ENCODE measurements around the gene BACH2. TPM values are rescaled to one million over a fixed set of nuclear protein-coding genes. Genes with fewer than 3 reads are reported as not detected.

The BACH2 gene
- total and polyA plus RNA-seq, 2 of the 4 experiments (the other 2 are of a cell fraction) = 1.3 to 1.4 TPM

- H2AK9ac ChIP-seq (replicated peaks; ENCODE audit: low read depth, low read length, poor library complexity) = no peak overlapping the region
- BruUV-seq (replicated peaks) = no TSS peak
- no peak for ATAC-seq (ENCODE audit: low read depth)
These were observed 62.6 kb downstream of the BACH2 start for GRCh38 chr6:90233994-90234393.

More at GRCh38 chr6:90233994-90234393, 62.6 kb downstream of the BACH2 start:
- H4K91ac ChIP-seq (ENCODE audit: insufficient read depth, low read depth, low read length) = no peak overlapping the region
- no CpG with 5 or more reads among the region's 6 CpGs for WGBS, 2 experiments (ENCODE audit: extremely low coverage in 2 of 2, insufficient read length in 1 of 2)
- no peak overlapping the region for H3K27ac ChIP-seq (ENCODE audit: insufficient read depth, low read length)
- no peak overlapping the region for H2BK15ac ChIP-seq (ENCODE audit: low read depth, low read length)
- CTCF ChIA-PET = no interaction called here
- H2AFZ ChIP-seq (replicated peaks; ENCODE audit: low read length, poor library complexity) = no peak overlapping the region
- no peak overlapping the region for H4K8ac ChIP-seq (ENCODE audit: low read depth in 2 of 2, low read length in 2 of 2)
- no peak overlapping the region for H3K14ac ChIP-seq (replicated peaks; ENCODE audit: low read depth, low read length)
- no peak overlapping the region for H2BK5ac ChIP-seq (ENCODE audit: low read depth, low read length, poor library complexity, severe bottlenecking)
- no peak overlapping the region for H4K5ac ChIP-seq (ENCODE audit: low read depth, low read length)
- no peaks in the 10 kb centered on the region for H3K36me3 ChIP-seq (ENCODE audit: control insufficient read depth, insufficient read depth, low read length)
- TF ChIP-seq MAZ (IDR thresholded peaks at IDR 0.05; ENCODE audit: borderline replicate concordance, low read depth, low read length) (no peak), RCOR1 (IDR thresholded peaks at IDR 0.05; ENCODE audit: insufficient replicate concordance, low read length) (no peak), POLR2A (IDR thresholded peaks at IDR 0.05; ENCODE audit: low read depth, low read length) (no peak), ELK1 (IDR thresholded peaks at IDR 0.05; ENCODE audit: borderline replicate concordance, low read depth, low read length) (no peak), BHLHE40 (IDR thresholded peaks at IDR 0.05; ENCODE audit: low read depth, low read length) (no peak), CTCF (conservative IDR thresholded peaks at IDR 0.05; ENCODE audit: low read depth, low read length) (no peak), SMC3 (IDR thresholded peaks at IDR 0.05; ENCODE audit: low read depth, low read length) (no peak), RFX5 (IDR thresholded peaks at IDR 0.05; ENCODE audit: low read depth, low read length) (no peak), FOS (IDR thresholded peaks at IDR 0.05; ENCODE audit: low read depth, low read length) (no peak), NFE2L2 (IDR thresholded peaks at IDR 0.05; ENCODE audit: low read depth, low read length) (no peak), MXI1 (IDR thresholded peaks at IDR 0.05; ENCODE audit: borderline replicate concordance, low read depth, low read length) (no peak)
- H3K4me3 ChIP-seq (ENCODE audit: insufficient read depth, low read depth, low read length) = no peak overlapping the region
- H3K9me3 ChIP-seq (ENCODE audit: control insufficient read depth, insufficient read depth, low read length) = no peaks in the 10 kb centered on the region
- no peaks in the 10 kb centered on the region for H3K27me3 ChIP-seq (ENCODE audit: control insufficient read depth, insufficient read depth, low read length)
- H3K56ac ChIP-seq (ENCODE audit: extremely low read depth, insufficient read depth, low read length) = no peak overlapping the region
- dilution Hi-C loops (cut with HindIII; ENCODE audit: low sequenced_read_pairs, unreplicated experiment) (no loop called here), intact Hi-C loops (cut with micrococcal nuclease) (no loop called here), in situ Hi-C loops (cut with MboI; ENCODE audit: low sequenced_read_pairs) (no loop called here)
- no peak overlapping the region for H3K4me2 ChIP-seq (ENCODE audit: low read depth, low read length)
- H3K23ac ChIP-seq (ENCODE audit: low read depth, low read length) = no peak overlapping the region
- no peaks in the 10 kb centered on the region for H3K79me1 ChIP-seq (ENCODE audit: low read depth in 1 of 2, low read length in 2 of 2)
- H3K9ac ChIP-seq (ENCODE audit: low read depth, low read length) = no peak overlapping the region
- peaks cover 4% of the 10 kb centered on the region for H3K4me1 ChIP-seq (ENCODE audit: control insufficient read depth, insufficient read depth, low read length)
- H2BK20ac ChIP-seq (ENCODE audit: low read depth, low read length) = no peak overlapping the region
- no peak overlapping the region for H3K4ac ChIP-seq (ENCODE audit: low read depth, low read length)
- H2AK5ac ChIP-seq (ENCODE audit: low read depth, low read length) = no peak overlapping the region
- no peak for DNase-seq
- POLR2A ChIA-PET (ENCODE audit: unreplicated experiment) = no interaction called here
- no peak overlapping the region for H3K18ac ChIP-seq (ENCODE audit: low read depth, low read length)
- no peaks in the 10 kb centered on the region for H4K20me1 ChIP-seq (ENCODE audit: insufficient read depth, low read length)
- no peaks in the 10 kb centered on the region; the same call in 1 of the 2 replicates for H3K9me1 ChIP-seq (ENCODE audit: insufficient read depth, low read length)
- no peak overlapping the region for H2BK120ac ChIP-seq (ENCODE audit: low read depth, low read length)
